Measurements from ENCODE around the gene TMC4.

Gene TMC4

DNA sequence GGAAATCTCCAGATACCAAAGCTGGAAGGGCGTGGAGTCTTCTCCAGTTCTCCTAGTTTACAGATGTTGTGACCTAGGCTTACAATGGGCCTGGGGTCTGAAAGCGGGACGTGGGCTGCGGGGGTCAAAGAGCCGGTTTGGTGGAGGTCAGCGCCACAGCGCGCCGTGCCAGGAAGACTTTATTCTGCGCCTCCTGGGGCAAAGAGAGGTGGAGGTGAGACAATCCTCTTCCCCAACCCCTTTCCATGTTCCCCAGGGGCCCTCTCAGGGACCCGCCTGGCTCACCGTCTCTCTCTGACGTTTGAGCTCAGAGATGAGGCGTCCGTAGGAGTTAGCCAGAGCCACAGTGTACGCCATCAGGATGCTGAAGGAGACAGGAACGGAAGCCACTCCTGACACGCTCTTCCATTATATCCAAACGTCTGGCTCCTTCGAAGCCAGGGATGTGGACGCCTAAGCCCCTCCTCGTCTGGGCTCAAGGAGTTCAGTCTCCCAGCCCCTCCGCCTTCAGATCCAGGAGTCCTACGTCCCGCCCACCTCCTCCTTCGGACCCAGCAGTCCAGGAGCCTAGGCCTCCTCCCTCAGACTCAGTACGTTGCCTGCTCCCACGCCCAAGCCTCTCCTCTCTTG, 12.7 kb downstream of the TMC4 start:
- peak; percentile 16; the same call in 1 of the 2 replicates for TF ChIP-seq POLR2A (IDR thresholded peaks at IDR 0.05; ENCODE audit: low read depth, low read length)
- no peak for FAIRE-seq

DNA sequence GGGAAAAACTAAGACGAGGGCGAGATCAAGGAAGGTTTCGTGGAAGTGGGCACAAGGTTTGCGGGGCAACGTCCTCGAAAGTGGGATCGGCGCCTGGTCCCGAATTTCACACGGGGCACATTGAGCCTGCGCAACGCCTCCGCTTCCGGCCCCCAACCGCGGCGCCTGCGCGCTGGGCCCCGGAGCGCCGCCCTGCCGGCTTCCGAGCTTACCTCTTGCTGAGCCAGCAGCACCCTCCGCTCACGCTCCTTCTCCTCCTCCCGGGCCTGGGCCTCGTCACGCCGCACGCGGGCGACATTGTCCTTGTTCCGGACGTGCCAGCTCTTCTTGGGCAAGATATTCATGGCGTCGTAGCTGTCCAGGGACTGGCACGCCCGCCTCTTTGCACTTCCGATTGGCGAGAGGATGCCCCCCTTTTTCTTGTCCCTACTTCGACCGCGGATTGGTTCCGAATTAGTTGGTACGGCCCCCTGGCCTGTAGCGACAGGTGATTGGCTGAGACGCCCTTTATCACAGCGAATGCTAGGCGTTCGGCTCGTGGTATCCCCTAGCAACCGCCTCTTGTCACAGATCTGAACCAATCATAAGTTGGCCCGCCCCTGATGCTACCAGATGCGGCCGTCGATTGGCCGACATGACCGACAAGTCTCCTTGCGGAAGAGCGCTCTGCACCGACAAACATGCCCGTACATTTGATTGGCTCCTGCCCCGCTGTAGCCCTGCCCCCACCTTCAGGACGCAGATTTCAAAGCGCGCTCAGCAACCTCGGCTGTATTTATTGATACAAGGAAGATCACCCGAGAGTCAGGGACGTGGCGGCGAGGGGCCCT, 13.4 kb downstream of the TMC4 start, which contains the start of gene LENG1:
Gene LENG1, minus strand, starts transcription at position 370 of the 830 bp plus-strand sequence. Its CDS starts 26 bp downstream, at position 344.
- FAIRE-seq (peak; percentile 94), DNase-seq (ENCODE audit: insufficient read length, low spot score) (peak; percentile 100)
- peak; percentile 83 for TF ChIP-seq POLR2A (IDR thresholded peaks at IDR 0.05; ENCODE audit: low read depth, low read length)

More for the DNA sequence above, 12.7 kb downstream of the TMC4 start:
- no peak for DNase-seq (ENCODE audit: insufficient read length, low spot score)

DNA sequence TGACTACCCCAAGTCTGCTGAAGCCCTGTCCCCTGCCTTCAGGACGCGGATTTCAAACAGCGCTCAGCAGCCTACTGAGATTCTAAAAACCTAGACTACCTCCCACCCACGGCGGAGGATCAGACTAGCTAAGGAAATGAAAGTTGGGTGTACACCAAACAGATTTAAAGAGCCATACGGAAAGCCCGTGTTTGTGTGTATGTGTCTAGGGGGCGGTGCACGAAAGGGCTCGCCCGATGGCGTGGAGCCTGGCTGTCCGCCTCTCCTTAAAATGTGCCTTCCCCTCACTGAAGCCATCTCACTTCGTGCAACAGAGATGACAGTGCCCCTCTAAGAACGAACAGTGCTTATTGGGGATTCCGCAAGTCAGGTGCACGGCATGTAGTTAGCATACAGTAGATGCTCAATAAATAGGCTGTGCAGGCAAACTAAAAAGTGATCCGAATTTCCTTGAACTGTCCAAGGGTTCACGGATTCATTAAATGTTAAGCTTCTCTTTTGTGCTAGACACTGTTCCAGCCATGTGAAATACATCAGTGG, 14.1 kb downstream of the TMC4 start:
- DNase-seq (ENCODE audit: insufficient read length, low spot score): no peak
- TF ChIP-seq POLR2A (IDR thresholded peaks at IDR 0.05; ENCODE audit: low read depth, low read length): no peak
- no peak for FAIRE-seq

DNA sequence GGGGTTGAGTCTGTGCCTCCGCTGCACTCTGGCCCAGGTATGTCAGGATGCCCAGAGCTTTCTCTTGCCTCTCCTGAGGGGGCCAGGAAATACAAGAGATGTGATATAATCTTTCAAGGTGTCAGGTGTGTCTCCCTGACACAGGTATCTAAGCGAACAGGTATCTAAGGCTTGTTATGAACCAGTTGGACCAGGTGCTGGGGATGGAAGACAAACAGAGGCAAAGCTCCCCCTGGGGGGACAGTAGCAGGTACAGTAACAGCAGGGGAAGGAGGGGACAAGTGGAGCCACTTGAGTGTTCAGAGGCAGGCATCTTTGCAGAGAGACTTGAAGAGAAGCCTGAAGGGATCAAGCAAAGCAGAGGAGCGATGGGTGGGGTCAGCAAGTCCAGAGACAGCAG, 16.0 kb downstream of the TMC4 start:
- no peak for TF ChIP-seq POLR2A (IDR thresholded peaks at IDR 0.05; ENCODE audit: low read depth, low read length)
- FAIRE-seq (no peak), DNase-seq (ENCODE audit: insufficient read length, low spot score) (no peak)

DNA sequence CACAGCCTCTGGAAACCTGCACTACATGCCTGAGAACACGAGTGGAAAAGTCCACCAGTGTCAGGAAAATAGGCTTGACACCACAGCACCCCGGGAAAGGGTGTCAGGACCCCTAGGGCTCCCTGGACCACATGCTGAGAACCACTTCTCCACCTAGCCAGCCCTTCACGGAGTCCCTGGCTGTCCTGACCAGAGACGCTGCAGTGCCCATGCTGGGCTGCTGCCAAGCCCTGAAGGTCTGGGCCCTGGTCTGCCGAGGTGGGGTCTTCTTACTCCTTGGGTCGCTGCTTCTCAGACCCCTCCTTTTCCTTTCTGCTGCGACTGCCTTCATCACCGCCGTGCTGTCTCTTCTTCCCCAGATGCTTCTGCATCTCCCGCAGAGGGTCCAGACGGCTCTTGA, 16.5 kb downstream of the TMC4 start:
- TF ChIP-seq POLR2A (IDR thresholded peaks at IDR 0.05; ENCODE audit: low read depth, low read length): no peak
- DNase-seq (ENCODE audit: insufficient read length, low spot score) (no peak), FAIRE-seq (no peak)

DNA sequence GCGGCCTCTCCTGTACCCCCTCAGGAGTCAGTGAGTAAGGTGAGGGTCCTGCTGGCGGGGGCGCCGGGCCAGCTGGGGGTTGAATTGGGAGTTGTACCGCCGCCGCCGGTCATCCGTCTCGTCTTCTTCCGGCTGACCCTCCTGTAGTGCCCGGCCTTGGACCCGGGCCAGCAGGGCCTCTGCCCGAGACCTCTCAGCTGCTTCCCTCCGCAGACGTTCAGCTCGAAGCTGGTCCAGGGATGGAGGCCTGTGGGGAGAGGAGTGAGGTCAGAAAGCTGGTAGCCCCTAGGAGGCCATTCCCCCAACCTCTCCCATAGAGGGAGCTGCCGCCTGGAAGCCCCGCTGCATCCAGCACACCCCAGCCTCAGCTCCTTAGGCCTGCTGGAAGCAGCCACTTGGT, 17.3 kb downstream of the TMC4 start:
- TF ChIP-seq POLR2A (IDR thresholded peaks at IDR 0.05; ENCODE audit: low read depth, low read length): no peak
- DNase-seq (ENCODE audit: insufficient read length, low spot score): no peak
- no peak for FAIRE-seq

DNA sequence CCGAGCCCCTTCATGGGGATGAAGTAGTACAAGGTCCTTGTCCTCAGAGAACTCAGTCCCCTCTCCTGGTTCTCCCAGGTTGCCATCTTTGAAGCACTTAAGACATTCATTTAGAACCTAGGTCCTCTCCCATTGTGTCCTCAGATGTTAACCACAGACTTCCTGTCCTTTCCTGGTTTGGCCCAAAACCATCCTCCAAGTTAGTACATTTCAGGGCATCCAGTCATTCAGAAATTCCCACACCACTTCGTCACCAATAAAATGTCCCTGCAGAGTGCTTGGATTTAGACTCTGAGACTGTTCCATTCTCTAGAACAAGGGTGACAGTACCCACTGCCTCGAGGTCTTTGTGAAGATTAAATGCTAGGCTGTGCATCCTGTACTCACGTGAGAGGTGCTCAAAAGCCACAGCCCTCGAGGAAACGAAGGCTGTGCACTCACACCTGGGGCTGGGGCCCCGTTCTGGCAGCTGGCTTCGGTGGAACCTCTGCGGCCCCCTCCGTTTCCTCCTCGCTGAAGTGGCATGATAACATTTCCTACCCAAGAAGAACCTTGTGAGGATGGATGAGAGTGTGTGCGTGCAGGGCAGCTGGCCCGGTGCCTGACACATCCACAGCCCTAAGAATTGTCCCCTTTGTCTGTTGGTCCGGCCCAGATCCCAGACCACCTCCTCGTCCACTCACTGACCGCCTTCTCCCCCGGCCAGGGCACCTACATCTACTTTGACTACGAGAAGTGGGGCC, 18.2 kb downstream of the TMC4 start:
- FAIRE-seq (no peak), DNase-seq (ENCODE audit: insufficient read length, low spot score) (peak; percentile 54)
- no peak for TF ChIP-seq POLR2A (IDR thresholded peaks at IDR 0.05; ENCODE audit: low read depth, low read length)

DNA sequence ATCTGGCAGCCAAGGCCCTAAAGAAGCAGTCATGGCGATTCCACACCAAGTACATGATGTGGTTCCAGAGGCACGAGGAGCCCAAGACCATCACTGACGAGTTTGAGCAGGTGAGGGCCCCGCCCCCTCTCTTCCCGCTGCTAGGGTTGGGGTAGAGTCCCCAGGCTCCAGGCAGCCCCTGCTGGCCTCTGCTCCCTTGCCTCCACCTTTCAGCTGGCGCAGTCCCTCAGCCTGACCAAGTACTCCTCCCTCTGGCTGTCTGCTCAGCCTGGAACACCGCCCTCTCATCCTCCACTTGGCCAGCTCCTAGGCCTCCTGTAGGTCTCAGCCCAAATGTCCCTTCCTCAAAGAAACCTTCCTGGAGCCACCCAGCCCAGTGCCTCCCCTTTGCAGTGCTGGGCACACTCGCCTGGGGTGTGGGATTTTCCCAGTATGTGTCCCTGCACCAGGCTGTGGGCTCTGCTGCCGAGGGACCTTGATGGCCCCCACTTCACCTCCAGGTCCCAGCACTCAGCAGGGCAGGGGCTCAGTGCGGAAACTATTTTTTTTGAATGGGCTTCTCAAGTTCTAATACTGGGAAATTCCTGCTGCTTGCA, 19.1 kb downstream of the TMC4 start:
- no peak for TF ChIP-seq POLR2A (IDR thresholded peaks at IDR 0.05; ENCODE audit: low read depth, low read length)
- DNase-seq (ENCODE audit: insufficient read length, low spot score) (no peak), FAIRE-seq (no peak)

DNA sequence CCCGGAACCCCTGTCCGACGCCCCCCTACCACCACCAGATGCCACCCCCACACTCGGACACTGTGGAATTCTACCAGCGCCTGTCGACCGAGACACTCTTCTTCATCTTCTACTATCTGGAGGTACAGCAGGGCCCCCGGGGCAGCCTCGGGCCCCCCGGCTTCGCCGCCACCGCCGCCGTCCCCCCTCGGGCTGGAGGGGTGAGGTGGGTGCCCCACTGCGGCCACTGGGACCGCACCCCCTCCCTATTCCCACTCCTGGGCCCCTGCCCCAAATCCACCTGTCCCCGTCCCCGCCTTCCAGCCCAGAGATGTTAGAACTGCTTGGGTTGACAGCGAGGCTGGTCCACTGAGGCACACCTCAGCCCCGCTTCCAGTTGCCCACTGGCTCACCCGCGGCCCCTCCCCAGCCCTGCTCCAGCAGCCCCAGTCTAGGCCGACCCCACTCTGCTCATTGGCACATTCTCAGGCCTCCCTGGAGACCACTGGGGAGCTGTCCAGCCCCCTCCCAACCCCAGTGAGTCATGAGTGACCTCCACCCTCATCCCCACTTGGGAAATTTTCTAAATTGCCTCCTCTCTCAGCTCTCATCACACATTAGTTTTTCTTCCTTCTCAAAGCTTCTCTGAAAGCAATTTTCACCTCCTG, 20.0 kb downstream of the TMC4 start:
- FAIRE-seq (no peak), DNase-seq (ENCODE audit: insufficient read length, low spot score) (no peak)
- TF ChIP-seq POLR2A (IDR thresholded peaks at IDR 0.05; ENCODE audit: low read depth, low read length): no peak

DNA sequence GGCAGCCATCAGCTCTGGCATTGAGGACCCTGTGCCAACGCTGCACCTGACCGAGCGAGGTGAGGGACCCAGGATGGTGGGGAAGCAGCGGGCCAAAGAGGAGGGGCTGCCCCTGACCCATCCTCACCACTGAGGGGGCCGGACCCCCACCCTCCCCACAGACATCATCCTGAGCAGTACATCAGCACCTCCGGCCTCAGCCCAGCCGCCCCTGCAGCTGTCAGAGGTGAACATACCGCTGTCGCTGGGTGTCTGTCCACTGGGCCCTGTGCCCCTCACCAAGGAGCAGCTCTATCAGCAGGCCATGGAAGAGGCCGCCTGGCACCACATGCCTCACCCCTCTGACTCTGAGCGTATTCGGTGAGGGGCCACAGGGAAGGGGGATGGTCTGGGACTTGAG, 20.7 kb downstream of the TMC4 start:
- no peak for TF ChIP-seq POLR2A (IDR thresholded peaks at IDR 0.05; ENCODE audit: low read depth, low read length)
- FAIRE-seq (no peak), DNase-seq (ENCODE audit: insufficient read length, low spot score) (no peak)

DNA sequence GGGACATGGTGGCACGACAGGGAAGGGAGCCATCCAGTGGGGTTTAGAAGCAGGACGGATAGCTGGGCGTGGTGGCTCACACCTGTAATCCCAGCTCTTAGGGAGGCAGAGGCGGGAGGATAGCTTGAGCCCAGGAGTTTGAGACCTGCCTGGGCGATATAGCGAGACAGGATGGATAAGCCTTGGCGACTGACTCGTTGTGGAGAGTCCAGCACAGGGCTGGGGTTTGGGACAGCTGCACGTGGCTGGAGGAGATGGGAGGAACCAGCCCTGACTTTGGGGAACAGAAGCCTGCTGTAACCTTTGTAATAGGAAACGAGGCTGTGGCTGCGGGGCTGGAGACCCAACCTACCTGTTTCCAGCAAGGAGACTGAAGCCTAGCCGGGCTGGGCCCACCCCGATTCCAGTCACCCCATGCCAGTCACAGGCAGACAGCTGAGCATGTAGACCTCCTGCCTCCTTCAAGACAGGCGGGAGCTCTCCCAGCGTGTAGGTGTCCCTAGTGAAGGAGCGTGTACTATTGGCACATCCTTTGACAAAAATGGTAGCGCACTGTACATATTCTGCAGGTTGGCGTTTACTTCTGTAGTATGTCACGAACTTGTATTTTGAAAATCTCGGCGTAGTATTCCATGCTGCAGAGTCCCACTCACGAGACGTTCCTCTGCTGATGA, 21.5 kb downstream of the TMC4 start:
- TF ChIP-seq POLR2A (IDR thresholded peaks at IDR 0.05; ENCODE audit: low read depth, low read length): no peak
- FAIRE-seq (no peak), DNase-seq (ENCODE audit: insufficient read length, low spot score) (no peak)

DNA sequence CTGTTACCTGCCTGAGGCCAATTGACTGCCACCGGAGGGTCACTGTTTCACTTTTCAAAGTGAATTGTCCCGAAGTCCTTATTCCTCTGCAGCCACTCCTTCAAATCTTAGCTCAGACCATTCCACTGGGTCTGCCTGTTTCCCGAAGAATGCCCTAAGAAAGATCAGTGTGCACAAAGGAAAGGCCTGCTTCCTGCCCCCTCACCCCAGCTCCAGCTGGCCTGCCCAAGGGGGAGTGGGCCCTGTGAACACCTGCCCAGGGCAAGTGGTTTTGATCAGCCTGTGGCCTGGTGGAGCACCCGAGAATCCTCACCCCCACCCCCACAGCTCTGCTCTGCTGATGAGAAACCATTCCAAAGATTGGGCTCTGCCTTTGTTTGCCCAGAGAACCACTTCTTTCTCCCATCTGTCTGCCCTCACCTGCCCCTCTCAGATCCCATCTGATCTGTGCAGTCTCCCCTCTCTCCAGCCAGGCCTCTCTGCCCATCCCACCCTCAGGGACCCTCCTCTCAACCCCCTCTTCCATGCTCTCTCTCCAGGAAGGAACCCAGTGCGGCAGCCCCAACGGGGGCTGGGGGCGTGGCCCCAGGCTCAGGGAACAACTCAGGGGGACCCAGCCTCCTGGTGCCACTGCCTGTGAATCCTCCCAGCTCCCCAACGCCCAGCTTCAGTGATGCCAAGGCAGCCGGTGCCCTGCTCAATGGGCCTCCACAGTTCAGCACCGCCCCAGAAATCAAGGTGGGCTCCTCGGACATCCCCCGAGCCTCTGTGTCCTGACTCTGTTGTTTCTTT, 23.7 kb downstream of the TMC4 start:
- TF ChIP-seq POLR2A (IDR thresholded peaks at IDR 0.05; ENCODE audit: low read depth, low read length): no peak
- DNase-seq (ENCODE audit: insufficient read length, low spot score): no peak
- no peak for FAIRE-seq

Measured in H54 (cell line).